OCI-LY3 (cell line): ENCODE data around the gene KCTD15.

Source experiments
- H2AFZ ChIP-seq: fragments of 200-600, 300-600 bp; shearing (Covaris generic); 2 replicates; pipeline ENCODE4 v1.6.0; 2014; ENCODE audit warnings: antibody characterized with exemption, low read depth, low read length
- H3K27ac ChIP-seq: fragments of 200-600, 300-600 bp; sonication (generic); 2 replicates; pipeline ENCODE4 v1.5.1; 2014; ENCODE audit warnings: mild to moderate bottlenecking, low read length, moderate library complexity, mixed read lengths
- H3K27me3 ChIP-seq: fragments of 200-600, 300-600 bp; sonication (generic); 2 replicates; pipeline ENCODE4 v1.6.1; 2014; ENCODE audit warnings: low read depth, low read length, mixed read lengths
- H3K36me3 ChIP-seq: fragments of 200-600, 300-600 bp; sonication (generic); replicated peaks from 2 replicates; pipeline ENCODE3; 2014; ENCODE audit warnings: low read depth, low read length, mixed read lengths
- H3K4me1 ChIP-seq: fragments of 300-600, 200-600 bp; sonication (generic); 2 replicates; pipeline ENCODE4 v1.6.1; 2014; ENCODE audit warnings: low read length, mixed read lengths
- H3K4me2 ChIP-seq: fragments of 200-600, 300-600 bp; sonication (generic); 2 replicates; pipeline ENCODE4 v1.6.1; 2014; ENCODE audit warnings: low read length, mixed read lengths
- H3K4me3 ChIP-seq: fragments of 300-600, 200-600 bp; sonication (generic); 2 replicates; pipeline ENCODE4 v1.5.1; 2014; ENCODE audit warnings: antibody characterized with exemption, mild to moderate bottlenecking, low read length, moderate library complexity
- H3K79me2 ChIP-seq: fragments of 300-600, 200-600 bp; shearing (Covaris generic); 2 replicates; pipeline ENCODE4 v1.6.1; 2014; ENCODE audit warnings: mild to moderate bottlenecking, low read length, mixed read lengths
- H3K9ac ChIP-seq: fragments of 300-600, 200-600 bp; shearing (Covaris generic); 2 replicates; pipeline ENCODE4 v1.6.0; 2014; ENCODE audit warnings: mild to moderate bottlenecking, low read length, moderate library complexity
- H3K9me3 ChIP-seq: fragments of 200-600, 300-600 bp; shearing (Covaris generic); 2 replicates; pipeline ENCODE4 v1.6.1; 2014; ENCODE audit warnings: low read length, mixed read lengths; ENCODE audit not compliant: insufficient read depth
- H4K20me1 ChIP-seq: fragments of 200-600, 300-600 bp; sonication (generic); 2 replicates; pipeline ENCODE4 v1.6.1; 2016; ENCODE audit warnings: low read length, mixed read lengths; ENCODE audit not compliant: insufficient read depth
- CTCF ChIP-seq: fragments of 200-600, 300-600 bp; sonication (generic); IDR thresholded peaks from 2 replicates; pipeline ENCODE4 v1.5.1; 2014; ENCODE audit warnings: antibody characterized with exemption, low read length, low read depth
- EZH2phosphoT487 ChIP-seq: fragments of 200-600 bp; shearing (Covaris generic); IDR thresholded peaks from 2 replicates; pipeline ENCODE4 v1.6.1; 2018; ENCODE audit warnings: antibody characterized with exemption, mixed run types, low read depth

KCTD15 gene

GRCh38 chr19:33825556-33825955, 28.9 kb downstream of the KCTD15 start:
- H3K27me3 ChIP-seq, result peaks cover 16% of the 10 kb centered on the region; the same call in 1 of the 2 replicates
- TF ChIP-seq EZH2phosphoT487 (no peak), CTCF (no peak)

GRCh38 chr19:33826521-33826920, 29.9 kb downstream of the KCTD15 start:
- no peaks in the 10 kb centered on the region for H3K79me2 ChIP-seq
- no peak overlapping the region for H2AFZ ChIP-seq
- no peak overlapping the region for H3K27ac ChIP-seq
- H3K9me3 ChIP-seq, result no peaks in the 10 kb centered on the region
- H3K4me3 ChIP-seq, result no peak overlapping the region
- H3K36me3 ChIP-seq, result no peaks in the 10 kb centered on the region
- no peak overlapping the region for H3K4me2 ChIP-seq
- H3K27me3 ChIP-seq, result peaks cover 12% of the 10 kb centered on the region; the same call in 1 of the 2 replicates
- TF ChIP-seq EZH2phosphoT487, result no peak
- TF ChIP-seq CTCF, result no peak
- no peaks in the 10 kb centered on the region for H4K20me1 ChIP-seq
- H3K4me1 ChIP-seq, result no peaks in the 10 kb centered on the region
- no peak overlapping the region for H3K9ac ChIP-seq

More at GRCh38 chr19:33825556-33825955, 28.9 kb downstream of the KCTD15 start:
- Histone ChIP-seq H4K20me1 (no peaks in the 10 kb centered on the region), H3K36me3 (no peaks in the 10 kb centered on the region), H3K27ac (no peak overlapping the region), H3K4me1 (no peaks in the 10 kb centered on the region), H3K9ac (no peak overlapping the region), H3K4me2 (no peak overlapping the region), H3K79me2 (no peaks in the 10 kb centered on the region), H3K4me3 (no peak overlapping the region), H3K9me3 (no peaks in the 10 kb centered on the region), H2AFZ (no peak overlapping the region)

- Histone ChIP-seq H4K20me1 (no peaks in the 10 kb centered on the region), H3K9me3 (no peaks in the 10 kb centered on the region), H3K36me3 (no peaks in the 10 kb centered on the region), H3K79me2 (no peaks in the 10 kb centered on the region), H3K27ac (no peak overlapping the region), H3K27me3 (peaks cover 4% of the 10 kb centered on the region; the same call in 1 of the 2 replicates), H2AFZ (no peak overlapping the region), H3K4me1 (no peaks in the 10 kb centered on the region), H3K4me2 (no peak overlapping the region), H3K4me3 (no peak overlapping the region), H3K9ac (no peak overlapping the region)
- no peak for TF ChIP-seq CTCF
- no peak for TF ChIP-seq EZH2phosphoT487
These were observed 31.8 kb downstream of the KCTD15 start for GRCh38 chr19:33828266-33829075.

- no peaks in the 10 kb centered on the region for H4K20me1 ChIP-seq
- no peak overlapping the region for H3K9ac ChIP-seq
- TF ChIP-seq CTCF, result no peak
- no peak for TF ChIP-seq EZH2phosphoT487
- no peak overlapping the region for H3K4me2 ChIP-seq
- no peak overlapping the region for H3K27ac ChIP-seq
- no peak overlapping the region for H3K4me3 ChIP-seq
- no peaks in the 10 kb centered on the region for H3K9me3 ChIP-seq
- peaks cover 4% of the 10 kb centered on the region; the same call in 1 of the 2 replicates for H3K27me3 ChIP-seq
- H3K36me3 ChIP-seq, result no peaks in the 10 kb centered on the region
- H3K4me1 ChIP-seq, result no peaks in the 10 kb centered on the region
- no peaks in the 10 kb centered on the region for H3K79me2 ChIP-seq
- no peak overlapping the region for H2AFZ ChIP-seq
These were observed 33.6 kb downstream of the KCTD15 start for GRCh38 chr19:33830264-33830663.
